ENCODE data around the gene RNF146.

GRCh38 chr6:127305741-127306140 is 39.1 kb downstream of the RNF146 start:
- TF ChIP-seq CTCF (conservative IDR thresholded peaks at IDR 0.05; ENCODE audit: low read length) (no peak), EZH2phosphoT487 (IDR thresholded peaks at IDR 0.05; ENCODE audit: borderline replicate concordance) (no peak)

All from Loucy (cell line).